GM23338 (cell line): Measurements from ENCODE around the gene FMN1. TPM values are rescaled to one million over a fixed set of nuclear protein-coding genes. Genes with fewer than 3 reads are reported as not detected.

Experiments used
- ATAC-seq: fragments of 200-7000 bp; cut with Tn5 transposase; 3 replicates; pipeline ENCODE4 v1.9.1; 2020
- DNase-seq: peaks from one replicate; pipeline ENCODE4 v3.0.0-alpha.2; 2015; ENCODE audit warnings: low spot score
- H2AFZ ChIP-seq: fragments of 200-600 bp; sonication (generic); 2 replicates; pipeline ENCODE4 v1.8.0; 2016; ENCODE audit warnings: antibody characterized with exemption, mild to moderate bottlenecking, moderate library complexity
- H3F3A ChIP-seq: fragments of 200-600 bp; sonication (generic); replicated peaks from 2 replicates; pipeline ENCODE4 v1.8.0; 2017; ENCODE audit warnings: antibody characterized with exemption, mixed run types, low read depth
- H3K27ac ChIP-seq: fragments of 200-600 bp; sonication (generic); 2 replicates; pipeline ENCODE4 v1.6.1; 2016; ENCODE audit warnings: low read depth
- H3K27me3 ChIP-seq: fragments of 200-600 bp; sonication (generic); 2 replicates; pipeline ENCODE4 v1.8.0; 2016; ENCODE audit warnings: mild to moderate bottlenecking, mixed run types, moderate library complexity; ENCODE audit not compliant: insufficient read depth
- H3K36me3 ChIP-seq: fragments of 200-600 bp; sonication (generic); 2 replicates; pipeline ENCODE4 v1.8.0; 2016; ENCODE audit warnings: mild to moderate bottlenecking; ENCODE audit not compliant: insufficient read depth
- H3K4me1 ChIP-seq: fragments of 200-600 bp; sonication (generic); 2 replicates; pipeline ENCODE4 v1.8.0; 2016; ENCODE audit warnings: mild to moderate bottlenecking, moderate library complexity; ENCODE audit not compliant: insufficient read depth
- H3K4me2 ChIP-seq: fragments of 200-600 bp; sonication (generic); 2 replicates; pipeline ENCODE4 v1.7.1; 2017; ENCODE audit warnings: mixed run types
- H3K4me3 ChIP-seq: fragments of 200-600 bp; sonication (generic); 2 replicates; pipeline ENCODE4 v1.6.1; 2016; ENCODE audit warnings: mixed run types
- H3K79me2 ChIP-seq: fragments of 200-600 bp; sonication (generic); replicated peaks from 2 replicates; pipeline ENCODE4 v1.8.0; 2017; ENCODE audit warnings: mild to moderate bottlenecking; ENCODE audit not compliant: insufficient read depth
- H3K9me2 ChIP-seq: fragments of 200-600 bp; sonication (generic); 2 replicates; pipeline ENCODE4 v1.8.0; 2017; ENCODE audit not compliant: insufficient read depth
- H4K20me1 ChIP-seq: fragments of 200-600 bp; sonication (generic); replicated peaks from 2 replicates; pipeline ENCODE4 v1.8.0; 2017; ENCODE audit warnings: mild to moderate bottlenecking; ENCODE audit not compliant: insufficient read depth
- H3K27ac Mint-ChIP-seq: 2 replicates; pipeline ENCODE4 v1.8.0; 2020; ENCODE audit warnings: inconsistent platforms, mild to moderate bottlenecking, moderate library complexity, mixed read lengths
- H3K27me3 Mint-ChIP-seq: 3 replicates; pipeline ENCODE4 v1.8.0; 2022; ENCODE audit warnings: low read depth, mild to moderate bottlenecking, moderate library complexity, mixed read lengths, inconsistent platforms; ENCODE audit not compliant: insufficient read depth, poor library complexity
- H3K36me3 Mint-ChIP-seq: 3 replicates; pipeline ENCODE4 v1.8.0; 2021; ENCODE audit warnings: low read depth, mild to moderate bottlenecking, inconsistent platforms, moderate library complexity, mixed read lengths
- H3K4me1 Mint-ChIP-seq: 3 replicates; pipeline ENCODE4 v1.8.0; 2020; ENCODE audit warnings: mild to moderate bottlenecking, inconsistent platforms, mixed read lengths
- H3K4me3 Mint-ChIP-seq: 3 replicates; pipeline ENCODE4 v1.8.0; 2021; ENCODE audit warnings: moderate library complexity, mild to moderate bottlenecking, inconsistent platforms, mixed read lengths
- H3K9me3 Mint-ChIP-seq: 3 replicates; pipeline ENCODE4 v1.8.0; 2020; ENCODE audit warnings: moderate library complexity, mild to moderate bottlenecking, inconsistent platforms, mixed read lengths
- CREB1 ChIP-seq: fragments of 250-450 bp; sonication (Bioruptor Pico); IDR thresholded peaks from 2 replicates; pipeline ENCODE4 v1.5.0; 2020; ENCODE audit warnings: low read depth, mild to moderate bottlenecking, moderate library complexity
- EZH2 ChIP-seq: fragments of 200-600 bp; sonication (generic); IDR thresholded peaks from one replicate; pipeline ENCODE4 v1.8.0; 2017; ENCODE audit warnings: antibody characterized with exemption, mild to moderate bottlenecking, low read depth; ENCODE audit not compliant: unreplicated experiment
- EZH2phosphoT487 ChIP-seq: fragments of 200-600 bp; sonication (generic); IDR thresholded peaks from one replicate; pipeline ENCODE4 v1.8.1; 2018; ENCODE audit warnings: antibody characterized with exemption; ENCODE audit not compliant: unreplicated experiment
- JUNB ChIP-seq: IDR thresholded peaks from one replicate; pipeline ENCODE4 v1.6.1; 2016; ENCODE audit warnings: antibody characterized with exemption; ENCODE audit not compliant: unreplicated experiment
- NANOG ChIP-seq: IDR thresholded peaks from 2 replicates; pipeline ENCODE4 v1.6.1; 2016; ENCODE audit warnings: antibody characterized with exemption, borderline replicate concordance
- POLR2AphosphoS5 ChIP-seq: IDR thresholded peaks from 2 replicates; pipeline ENCODE4 v1.6.1; 2016; ENCODE audit warnings: antibody characterized with exemption, low read depth
- REST ChIP-seq: IDR thresholded peaks from one replicate; pipeline ENCODE4 v1.6.1; 2018; ENCODE audit warnings: antibody characterized with exemption; ENCODE audit not compliant: unreplicated experiment
- STAT1 ChIP-seq: IDR thresholded peaks from one replicate; pipeline ENCODE4 v1.6.1; 2016; ENCODE audit warnings: antibody characterized with exemption; ENCODE audit not compliant: unreplicated experiment
- ZNF114 ChIP-seq: fragments of 250-450 bp; sonication (Bioruptor Pico); IDR thresholded peaks from 2 replicates; pipeline ENCODE4 v1.5.0; 2020; ENCODE audit warnings: mild to moderate bottlenecking, moderate library complexity
- ZNF331 ChIP-seq: fragments of 250-450 bp; sonication (Bioruptor Pico); IDR thresholded peaks from 2 replicates; pipeline ENCODE4 v1.5.0; 2020; ENCODE audit warnings: low read depth, mild to moderate bottlenecking, moderate library complexity
- ZNF462 ChIP-seq: fragments of 250-450 bp; sonication (Bioruptor Pico); IDR thresholded peaks from 2 replicates; pipeline ENCODE4 v1.5.0; 2020; ENCODE audit warnings: mild to moderate bottlenecking, moderate library complexity
- polyA plus RNA-seq: library from polyadenylated mRNA; unstranded; fragments of >200 nt; fragmentation: Nextera tagmentation; extraction: Ambion mirVana; gene quantifications from 2 replicates; pipeline ENCODE4 v1.2.1, GENCODE V29; 2016
- total RNA-seq: library from RNA; depleted of rRNA; stranded (reverse); fragments of >200 nt; shearing (Covaris generic); gene quantifications from 2 replicates; pipeline ENCODE4 v1.2.3, GENCODE V29; 2014
- TF ChIP-seq, protein P1 (sequence below): IDR thresholded peaks from 2 replicates; pipeline ENCODE4 v1.6.1; 2016; ENCODE audit warnings: antibody characterized with exemption
- TF ChIP-seq, protein P2 (sequence below), 2 experiments: fragments of 200-600 bp in 1 of 2; sonication (generic) in 1 of 2; conservative IDR thresholded peaks; 2 replicates each; pipeline versions ENCODE4 v1.5.1 to v1.6.1; 2016 to 2017; ENCODE audit warnings: antibody characterized with exemption in 2 of 2, low read depth in 2 of 2, mild to moderate bottlenecking in 2 of 2, moderate library complexity in 1 of 2

FMN1 gene
- total and polyA plus RNA-seq, 2 experiments from 2014 or later: 1.2 to 1.6 TPM

GRCh38 chr15:32837935-32838334 is 356.6 kb downstream of the FMN1 start:
- TF ChIP-seq STAT1: no peak
- TF ChIP-seq ZNF462 (CRISPR knock-in tag): no peak
- no peak for TF ChIP-seq JUNB
- TF ChIP-seq CREB1 (CRISPR knock-in tag): no peak
- TF ChIP-seq, protein P1, sequence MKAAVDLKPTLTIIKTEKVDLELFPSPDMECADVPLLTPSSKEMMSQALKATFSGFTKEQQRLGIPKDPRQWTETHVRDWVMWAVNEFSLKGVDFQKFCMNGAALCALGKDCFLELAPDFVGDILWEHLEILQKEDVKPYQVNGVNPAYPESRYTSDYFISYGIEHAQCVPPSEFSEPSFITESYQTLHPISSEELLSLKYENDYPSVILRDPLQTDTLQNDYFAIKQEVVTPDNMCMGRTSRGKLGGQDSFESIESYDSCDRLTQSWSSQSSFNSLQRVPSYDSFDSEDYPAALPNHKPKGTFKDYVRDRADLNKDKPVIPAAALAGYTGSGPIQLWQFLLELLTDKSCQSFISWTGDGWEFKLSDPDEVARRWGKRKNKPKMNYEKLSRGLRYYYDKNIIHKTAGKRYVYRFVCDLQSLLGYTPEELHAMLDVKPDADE: no peak
- TF ChIP-seq POLR2AphosphoS5: no peak
- TF ChIP-seq, protein P2, sequence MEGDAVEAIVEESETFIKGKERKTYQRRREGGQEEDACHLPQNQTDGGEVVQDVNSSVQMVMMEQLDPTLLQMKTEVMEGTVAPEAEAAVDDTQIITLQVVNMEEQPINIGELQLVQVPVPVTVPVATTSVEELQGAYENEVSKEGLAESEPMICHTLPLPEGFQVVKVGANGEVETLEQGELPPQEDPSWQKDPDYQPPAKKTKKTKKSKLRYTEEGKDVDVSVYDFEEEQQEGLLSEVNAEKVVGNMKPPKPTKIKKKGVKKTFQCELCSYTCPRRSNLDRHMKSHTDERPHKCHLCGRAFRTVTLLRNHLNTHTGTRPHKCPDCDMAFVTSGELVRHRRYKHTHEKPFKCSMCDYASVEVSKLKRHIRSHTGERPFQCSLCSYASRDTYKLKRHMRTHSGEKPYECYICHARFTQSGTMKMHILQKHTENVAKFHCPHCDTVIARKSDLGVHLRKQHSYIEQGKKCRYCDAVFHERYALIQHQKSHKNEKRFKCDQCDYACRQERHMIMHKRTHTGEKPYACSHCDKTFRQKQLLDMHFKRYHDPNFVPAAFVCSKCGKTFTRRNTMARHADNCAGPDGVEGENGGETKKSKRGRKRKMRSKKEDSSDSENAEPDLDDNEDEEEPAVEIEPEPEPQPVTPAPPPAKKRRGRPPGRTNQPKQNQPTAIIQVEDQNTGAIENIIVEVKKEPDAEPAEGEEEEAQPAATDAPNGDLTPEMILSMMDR (conservative IDR thresholded peaks at IDR 0.05; ENCODE audit: low read depth in 2 of 2): no peak
- no peak for TF ChIP-seq ZNF331 (CRISPR knock-in tag)
- no peak for TF ChIP-seq NANOG
- no peak for TF ChIP-seq EZH2phosphoT487
- TF ChIP-seq REST: no peak
- TF ChIP-seq EZH2: no peak
- TF ChIP-seq ZNF114: no peak
- Histone ChIP-seq H2AFZ (no peak overlapping the region; the same call in 1 of the 2 replicates), H3K4me2 (no peak overlapping the region), H3K27me3 (no peaks in the 10 kb centered on the region), H3F3A (no peaks in the 10 kb centered on the region), H3K79me2 (no peaks in the 10 kb centered on the region), H4K20me1 (no peaks in the 10 kb centered on the region), H3K4me3 (no peak overlapping the region), H3K4me1 (0 out of 2 replicates have a peak, but pooled peaks cover 8% of the 10 kb centered on the region), H3K36me3 (no peaks in the 10 kb centered on the region), H3K9me2 (peaks cover 12% of the 10 kb centered on the region), H3K27ac (no peak overlapping the region)
- Mint-ChIP-seq H3K36me3 (no peaks in the 10 kb centered on the region), H3K4me3 (no peak overlapping the region), H3K9me3 (no peaks in the 10 kb centered on the region; the same call in 2 of the 3 replicates), H3K4me1 (peaks cover 14% of the 10 kb centered on the region), H3K27me3 (peaks cover 3% of the 10 kb centered on the region), H3K27ac (no peak overlapping the region; the same call in 1 of the 2 replicates)
- ATAC-seq (no peak), DNase-seq (no peak)
